ENCODE data around the gene VIT.
"Not testable (repeated sequence)": the region's sequence is repeated elsewhere in the genome, so short reads cannot be mapped to it uniquely, and the experiment has no call there.

VIT gene

GRCh38 chr2:36802952-36803351 lies 106.4 kb downstream of the VIT start:
- no peak for DNase-seq

GRCh38 chr2:36805635-36806224 lies 109.2 kb downstream of the VIT start:
- no peak for DNase-seq

- no peak for DNase-seq
Observed at GRCh38 chr2:36807223-36807886, 110.8 kb downstream of the VIT start.

- DNase-seq: no peak
Observed at GRCh38 chr2:36808386-36809068, 112.0 kb downstream of the VIT start.

- DNase-seq: no peak
Observed at GRCh38 chr2:36809069-36809445, 112.5 kb downstream of the VIT start.

GRCh38 chr2:36811071-36811470 lies 114.6 kb downstream of the VIT start:
- DNase-seq: no peak

GRCh38 chr2:36812196-36812595 lies 115.7 kb downstream of the VIT start:
- DNase-seq: no peak

- DNase-seq: no peak
Observed at GRCh38 chr2:36818542-36818941, 122.0 kb downstream of the VIT start.

GRCh38 chr2:36819095-36819711 lies 122.7 kb downstream of the VIT start:
- DNase-seq: no peak

- no peak for DNase-seq
Observed at GRCh38 chr2:36820942-36821605, 124.6 kb downstream of the VIT start.

GRCh38 chr2:36823862-36824261 lies 127.4 kb downstream of the VIT start:
- DNase-seq: no peak

GRCh38 chr2:36824273-36824672 lies 127.8 kb downstream of the VIT start:
- DNase-seq: no peak

GRCh38 chr2:36824683-36825082 lies 128.2 kb downstream of the VIT start:
- not testable (repeated sequence) for DNase-seq

- DNase-seq: no peak
Observed at GRCh38 chr2:36831185-36831584, 134.7 kb downstream of the VIT start.

GRCh38 chr2:36834203-36834602 lies 137.7 kb downstream of the VIT start:
- no peak for DNase-seq

- no peak for DNase-seq
Observed at GRCh38 chr2:36834731-36835524, 138.4 kb downstream of the VIT start.

GRCh38 chr2:36839976-36840617 lies 143.6 kb downstream of the VIT start:
- no peak for DNase-seq

GRCh38 chr2:36843838-36844237 lies 147.3 kb downstream of the VIT start:
- DNase-seq: no peak

- no peak for DNase-seq
Observed at GRCh38 chr2:36849265-36849664, 152.8 kb downstream of the VIT start.

- DNase-seq: no peak
Observed at GRCh38 chr2:36854241-36854640, 157.7 kb downstream of the VIT start.

- no peak for DNase-seq
Observed at GRCh38 chr2:36855429-36855828, 158.9 kb downstream of the VIT start.

All from amygdala (tissue), 56 donors.